RWPE2 (cell line): Measurements from ENCODE around the gene SOX13.

Experiments
- ATAC-seq: fragments of 200-7000 bp; cut with Tn5 transposase; 3 replicates; pipeline ENCODE4 v1.9.1; 2021; ENCODE audit warnings: low read depth
- DNase-seq: peaks from one replicate; pipeline ENCODE4 v3.0.0-alpha.2; 2020; ENCODE audit warnings: low spot score
- H3K27ac ChIP-seq: fragments of 450-650 bp; 2 replicates; pipeline ENCODE4 v1.5.1; 2017; ENCODE audit warnings: mild to moderate bottlenecking; ENCODE audit not compliant: poor library complexity, severe bottlenecking
- H3K27me3 ChIP-seq: fragments of 250-450 bp; sonication (Bioruptor Pico); 2 replicates; pipeline ENCODE4 v1.5.1; 2021; ENCODE audit warnings: mild to moderate bottlenecking, moderate library complexity; ENCODE audit not compliant: insufficient read depth, poor library complexity, severe bottlenecking
- H3K36me3 ChIP-seq: fragments of 250-450 bp; sonication (Bioruptor Pico); 2 replicates; pipeline ENCODE4 v1.5.1; 2020; ENCODE audit warnings: low read depth, mild to moderate bottlenecking, moderate library complexity
- H3K4me1 ChIP-seq: fragments of 250-450 bp; sonication (Bioruptor Pico); 2 replicates; pipeline ENCODE4 v1.5.1; 2021; ENCODE audit warnings: mild to moderate bottlenecking, moderate library complexity; ENCODE audit not compliant: insufficient read depth, poor library complexity, severe bottlenecking
- H3K4me3 ChIP-seq: fragments of 250-450 bp; sonication (Bioruptor Pico); 2 replicates; pipeline ENCODE4 v1.5.1; 2021; ENCODE audit warnings: mild to moderate bottlenecking, moderate library complexity; ENCODE audit not compliant: severe bottlenecking
- H3K9me3 ChIP-seq: fragments of 250-450 bp; sonication (Bioruptor Pico); 2 replicates; pipeline ENCODE4 v1.5.1; 2021; ENCODE audit warnings: mild to moderate bottlenecking, moderate library complexity; ENCODE audit not compliant: severe bottlenecking
- TF ChIP-seq, protein P1 (sequence below): fragments of 450-650 bp; IDR thresholded peaks from one replicate; pipeline ENCODE4 v1.5.1; 2017; ENCODE audit warnings: mild to moderate bottlenecking, moderate library complexity; ENCODE audit not compliant: poor library complexity, severe bottlenecking

The SOX13 gene

DNA sequence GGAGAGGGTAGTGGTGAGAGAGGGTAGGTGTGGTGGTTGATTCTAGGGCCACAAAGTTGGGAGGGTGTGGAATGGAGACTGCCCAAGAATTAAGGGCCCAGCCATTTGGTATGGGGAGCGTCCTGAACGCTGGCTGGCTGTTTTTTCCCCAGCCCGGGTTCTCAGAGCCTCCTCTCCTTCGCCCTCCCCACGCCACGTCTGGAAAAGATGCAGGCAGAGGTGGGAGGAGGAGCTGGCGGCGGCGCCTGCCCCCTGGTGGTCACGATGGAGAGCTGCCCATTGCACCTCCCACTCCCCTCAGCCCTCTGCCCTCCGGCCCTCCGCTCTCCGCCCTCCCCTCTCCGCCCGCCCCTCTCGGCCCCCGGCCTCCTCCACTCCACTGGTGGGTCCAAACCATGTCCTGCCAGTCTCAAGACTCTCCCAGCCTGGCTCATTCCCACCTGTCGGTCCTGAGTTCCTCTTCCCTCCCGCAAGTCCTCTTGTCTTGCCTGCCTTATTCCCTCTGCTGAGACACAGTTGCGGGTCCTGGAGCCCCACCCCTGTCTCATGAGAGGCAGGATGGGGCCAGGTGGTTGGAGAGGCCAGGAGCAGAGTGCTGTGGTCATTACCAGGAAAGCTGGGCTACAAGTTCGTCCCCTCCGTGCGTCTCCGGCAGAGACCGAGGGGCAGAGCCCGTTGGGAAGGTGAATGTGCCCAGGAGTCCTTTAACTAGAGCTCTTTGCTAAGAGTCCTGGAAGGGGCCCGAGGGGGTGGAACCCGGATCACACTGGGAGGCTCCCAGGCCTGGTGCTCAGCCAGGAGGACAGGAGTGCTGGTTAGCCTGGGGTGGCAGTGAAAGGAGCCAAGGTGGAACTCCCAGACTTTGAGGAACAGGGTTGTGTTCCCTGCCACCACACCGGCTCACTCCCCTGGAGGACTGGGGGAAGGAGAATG, 56.3 kb downstream of the SOX13 start:
- DNase-seq = no peak
- no peaks in the 10 kb centered on the region for H3K9me3 ChIP-seq
- H3K36me3 ChIP-seq = peaks cover 10% of the 10 kb centered on the region; the same call in 1 of the 2 replicates
- peak; percentile 45 for ATAC-seq
- no peaks in the 10 kb centered on the region for H3K27me3 ChIP-seq
- TF ChIP-seq, protein P1, sequence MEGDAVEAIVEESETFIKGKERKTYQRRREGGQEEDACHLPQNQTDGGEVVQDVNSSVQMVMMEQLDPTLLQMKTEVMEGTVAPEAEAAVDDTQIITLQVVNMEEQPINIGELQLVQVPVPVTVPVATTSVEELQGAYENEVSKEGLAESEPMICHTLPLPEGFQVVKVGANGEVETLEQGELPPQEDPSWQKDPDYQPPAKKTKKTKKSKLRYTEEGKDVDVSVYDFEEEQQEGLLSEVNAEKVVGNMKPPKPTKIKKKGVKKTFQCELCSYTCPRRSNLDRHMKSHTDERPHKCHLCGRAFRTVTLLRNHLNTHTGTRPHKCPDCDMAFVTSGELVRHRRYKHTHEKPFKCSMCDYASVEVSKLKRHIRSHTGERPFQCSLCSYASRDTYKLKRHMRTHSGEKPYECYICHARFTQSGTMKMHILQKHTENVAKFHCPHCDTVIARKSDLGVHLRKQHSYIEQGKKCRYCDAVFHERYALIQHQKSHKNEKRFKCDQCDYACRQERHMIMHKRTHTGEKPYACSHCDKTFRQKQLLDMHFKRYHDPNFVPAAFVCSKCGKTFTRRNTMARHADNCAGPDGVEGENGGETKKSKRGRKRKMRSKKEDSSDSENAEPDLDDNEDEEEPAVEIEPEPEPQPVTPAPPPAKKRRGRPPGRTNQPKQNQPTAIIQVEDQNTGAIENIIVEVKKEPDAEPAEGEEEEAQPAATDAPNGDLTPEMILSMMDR = peak; percentile 88
- H3K27ac ChIP-seq = peak overlapping the region; percentile 83
- no peak overlapping the region for H3K4me3 ChIP-seq
- peaks cover 31% of the 10 kb centered on the region for H3K4me1 ChIP-seq

DNA sequence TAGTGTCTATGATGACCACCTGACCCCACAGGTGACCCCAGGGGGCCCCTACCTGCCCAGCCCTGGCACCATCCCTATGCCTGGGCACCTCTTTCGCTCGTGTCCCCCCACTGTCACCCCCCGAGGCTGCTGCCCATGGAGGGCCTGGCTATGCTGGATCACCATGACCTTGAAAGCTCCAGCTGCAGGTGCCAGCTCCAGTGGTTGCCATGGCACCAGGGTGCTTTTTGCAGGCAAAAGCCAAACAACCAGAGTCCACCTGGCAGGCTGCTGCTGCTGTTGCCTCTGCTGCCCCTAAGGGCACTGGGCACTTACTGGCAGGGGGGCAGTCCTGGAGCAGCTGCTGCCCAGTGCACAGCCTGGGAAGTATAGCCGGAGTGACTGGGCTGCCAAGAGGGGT, 57.3 kb downstream of the SOX13 start:
- 0 out of 2 replicates have a peak, but pooled peaks cover 2% of the 10 kb centered on the region for H3K36me3 ChIP-seq
- H3K27me3 ChIP-seq = no peaks in the 10 kb centered on the region
- ATAC-seq = no peak
- no peaks in the 10 kb centered on the region for H3K9me3 ChIP-seq
- H3K27ac ChIP-seq = peak overlapping the region; percentile 83
- peaks cover 31% of the 10 kb centered on the region for H3K4me1 ChIP-seq
- no peak overlapping the region for H3K4me3 ChIP-seq
- no peak for DNase-seq
- TF ChIP-seq, protein P1 = no peak

DNA sequence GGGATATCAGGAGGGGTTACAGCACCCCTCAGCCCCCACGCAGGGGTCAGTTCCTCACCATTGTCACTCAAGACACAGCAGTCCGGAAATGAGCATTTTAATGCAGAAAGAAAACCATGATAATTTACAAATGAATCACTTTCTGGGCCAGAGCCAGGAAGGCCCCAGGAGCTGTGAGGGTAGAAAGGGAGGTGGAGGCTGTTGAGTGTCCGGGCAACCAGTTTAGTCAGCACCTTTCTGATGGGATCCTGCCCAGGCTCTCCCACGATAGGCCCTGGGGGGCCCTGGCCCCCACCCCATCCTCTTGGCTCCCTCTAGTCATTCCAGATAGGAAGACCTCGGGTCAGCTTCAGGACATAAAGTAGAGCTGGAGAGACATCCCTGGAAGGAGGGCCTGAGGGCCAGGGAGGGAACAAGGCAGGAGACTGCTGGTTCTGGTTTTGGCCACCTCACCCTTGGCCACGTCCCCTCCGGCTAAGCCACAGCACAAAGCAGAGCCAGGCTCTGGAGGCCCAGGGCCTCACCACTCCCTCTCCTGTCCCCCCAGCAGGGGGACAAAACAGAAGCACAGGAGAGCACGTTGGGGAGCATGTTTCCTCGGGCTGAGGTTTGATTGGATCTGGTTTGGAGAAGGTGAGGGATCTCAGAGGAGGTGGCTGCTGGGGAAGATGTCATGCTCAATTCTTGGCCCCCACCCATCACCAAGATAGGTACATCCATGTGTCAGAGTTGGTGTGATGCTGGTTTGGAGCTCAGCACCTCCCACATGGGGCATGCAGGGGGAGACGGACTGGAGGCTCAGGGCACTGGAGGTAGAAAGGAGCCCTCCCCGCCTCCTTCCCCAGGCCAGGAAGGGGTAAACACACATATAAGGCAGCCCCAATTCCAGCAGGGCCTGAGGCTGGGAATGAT, 58.3 kb downstream of the SOX13 start:
- Histone ChIP-seq H3K9me3 (no peaks in the 10 kb centered on the region), H3K4me3 (no peak overlapping the region), H3K36me3 (no peaks in the 10 kb centered on the region), H3K4me1 (peaks cover 31% of the 10 kb centered on the region), H3K27me3 (no peaks in the 10 kb centered on the region), H3K27ac (peak overlapping the region; percentile 83)
- peak; percentile 82 for DNase-seq
- TF ChIP-seq, protein P1 = no peak
- peak; percentile 67 for ATAC-seq

DNA sequence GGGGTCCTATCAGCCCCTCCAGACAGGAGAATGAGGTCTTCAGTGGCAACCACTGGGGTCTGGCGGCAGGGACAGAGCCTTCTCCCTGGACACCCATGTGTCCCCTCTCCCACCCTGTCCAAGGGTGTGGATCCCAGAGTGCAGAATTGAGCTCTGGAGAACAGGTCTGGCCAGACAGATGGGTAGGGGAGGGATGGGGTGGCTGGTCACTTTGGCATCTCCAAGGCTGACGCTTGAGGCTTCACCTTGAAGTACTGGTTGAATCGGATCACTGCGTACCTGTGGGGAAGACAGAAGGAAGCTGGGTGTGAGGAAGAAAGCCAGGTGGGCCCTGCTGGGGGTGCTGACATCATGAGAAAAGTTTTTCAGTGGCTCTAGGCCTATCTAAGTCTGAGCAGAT, 59.1 kb downstream of the SOX13 start:
- no peak for ATAC-seq
- no peak for DNase-seq
- H3K4me3 ChIP-seq = no peak overlapping the region

More for the DNA sequence above, 59.1 kb downstream of the SOX13 start:
- Histone ChIP-seq H3K36me3 (no peaks in the 10 kb centered on the region), H3K9me3 (no peaks in the 10 kb centered on the region), H3K27ac (peak overlapping the region; percentile 83), H3K4me1 (peaks cover 31% of the 10 kb centered on the region), H3K27me3 (no peaks in the 10 kb centered on the region)
- TF ChIP-seq, protein P1 = no peak
